AG09309 (cell line): ENCODE data around the gene GAL3ST2.
"Not testable (repeated sequence)": the region's sequence is repeated elsewhere in the genome, so short reads cannot be mapped to it uniquely, and the experiment has no call there.

ENCODE experiments used
- DNase-seq: peaks from one replicate; pipeline ENCODE4 v3.0.0-alpha.2; 2010; ENCODE audit warnings: low read depth
- H3K4me3 ChIP-seq: 2 replicates; pipeline ENCODE4 v1.5.1; 2011; ENCODE audit warnings: mild to moderate bottlenecking, low read depth, low read length, moderate library complexity; ENCODE audit not compliant: control insufficient read depth
- CTCF ChIP-seq: IDR thresholded peaks from 2 replicates; pipeline ENCODE4 v1.5.1; 2011; ENCODE audit warnings: mild to moderate bottlenecking, low read depth, low read length, inconsistent platforms; ENCODE audit not compliant: insufficient read depth, control insufficient read depth; ENCODE audit errors: missing control alignments

Gene GAL3ST2

DNA sequence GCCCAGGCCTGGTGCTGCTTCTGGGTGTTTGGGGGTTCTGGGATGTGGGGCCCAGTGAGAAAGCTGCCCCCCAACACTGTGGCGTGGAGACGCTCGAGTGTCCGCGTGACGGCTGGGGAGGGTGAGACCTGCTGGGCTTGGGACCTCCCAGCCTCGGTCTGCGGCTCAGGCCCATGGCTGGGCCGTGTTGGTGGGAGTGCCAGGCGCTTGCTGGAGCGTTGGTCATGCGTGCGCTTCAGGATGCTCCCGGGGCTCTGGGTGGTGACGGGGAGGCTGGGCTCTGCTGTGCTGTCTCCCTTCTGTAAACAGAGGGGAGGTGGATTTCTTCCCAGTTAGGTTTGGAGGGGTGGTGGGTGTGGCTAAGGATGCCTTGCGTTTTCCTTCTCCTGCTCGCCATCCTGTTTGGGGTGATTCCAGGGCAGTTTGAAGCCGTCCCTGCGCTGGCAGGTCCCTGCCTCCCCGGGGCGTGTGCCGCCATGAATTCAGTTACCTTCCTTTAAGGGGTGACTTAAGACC is 606 bp downstream of the GAL3ST2 start:
- H3K4me3 ChIP-seq: no peak overlapping the region
- DNase-seq: no peak
- TF ChIP-seq CTCF: no peak

DNA sequence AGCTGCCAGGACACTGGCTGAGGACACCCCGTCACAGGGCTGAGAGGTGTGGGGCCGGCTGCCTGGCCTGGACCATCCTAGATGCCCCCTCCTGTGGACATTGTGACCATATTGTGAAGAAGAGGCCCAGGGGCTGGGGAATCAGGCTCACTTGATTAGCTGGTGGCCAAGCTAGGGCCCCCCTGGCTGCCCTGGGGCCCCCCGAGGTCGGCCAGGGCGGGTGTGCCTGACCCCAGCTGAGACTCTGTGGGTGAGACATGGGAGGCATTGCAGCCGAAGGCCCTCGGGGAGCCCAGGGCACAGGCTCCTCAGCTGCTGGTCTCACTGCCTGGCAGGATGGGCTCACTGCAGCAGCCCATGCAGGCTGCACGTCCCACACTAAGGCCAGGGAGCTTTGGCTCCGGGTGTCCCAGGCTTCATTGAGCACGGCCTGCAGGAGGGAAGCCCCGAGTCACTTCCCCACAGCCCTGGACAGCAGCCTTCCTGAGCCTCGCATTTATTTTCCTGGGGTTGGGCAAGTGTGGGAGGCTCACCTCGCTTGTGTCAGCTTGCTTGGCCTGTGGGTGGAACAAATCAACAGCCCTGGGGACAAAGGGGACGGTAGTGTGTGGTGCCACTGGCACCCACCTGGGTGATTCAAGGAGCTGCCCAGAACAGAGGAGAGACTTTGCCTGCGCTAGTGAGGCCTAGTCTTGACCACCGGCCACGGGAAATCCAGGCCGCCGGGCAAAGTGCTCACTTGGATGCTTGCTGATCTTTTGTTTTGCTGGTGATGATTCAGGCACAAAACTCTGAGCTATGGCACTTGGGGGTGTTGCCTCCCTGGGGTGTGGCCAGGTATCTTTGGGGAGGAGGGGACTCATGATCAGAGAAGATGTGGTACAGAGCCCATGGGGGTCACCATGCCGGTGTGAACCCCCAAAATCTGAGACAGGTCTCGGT is 1.3 kb downstream of the GAL3ST2 start:
- TF ChIP-seq CTCF: no peak
- no peak for DNase-seq
- H3K4me3 ChIP-seq: no peak overlapping the region

GRCh38 chr2:241780939-241781569 is 4.4 kb downstream of the GAL3ST2 start:
- no peak for DNase-seq
- H3K4me3 ChIP-seq: no peak overlapping the region
- no peak for TF ChIP-seq CTCF

DNA sequence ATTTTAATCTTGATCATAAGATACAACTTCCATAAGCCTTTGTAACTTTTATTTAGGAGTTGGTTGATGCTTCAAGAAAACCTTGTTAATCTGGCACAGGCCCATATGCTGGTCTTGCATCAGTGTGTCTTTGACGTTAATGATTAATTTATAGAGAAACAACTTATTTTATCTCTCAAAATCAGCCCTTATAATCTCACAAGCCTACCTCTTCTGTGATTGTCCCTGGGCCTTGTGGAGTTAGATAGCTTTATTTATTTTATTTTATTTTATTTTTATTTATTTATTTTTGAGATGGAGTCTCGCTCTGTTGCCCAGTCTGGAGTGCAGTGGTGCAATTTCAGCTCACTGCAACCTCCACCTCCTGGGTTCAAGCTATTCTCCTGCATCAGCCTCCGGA is 5.4 kb downstream of the GAL3ST2 start:
- not testable (repeated sequence) for DNase-seq, H3K4me3 ChIP-seq

- no peak for TF ChIP-seq CTCF
- no peak overlapping the region for H3K4me3 ChIP-seq
- no peak for DNase-seq
Observed at GRCh38 chr2:241788135-241788534, 11.5 kb downstream of the GAL3ST2 start.

DNA sequence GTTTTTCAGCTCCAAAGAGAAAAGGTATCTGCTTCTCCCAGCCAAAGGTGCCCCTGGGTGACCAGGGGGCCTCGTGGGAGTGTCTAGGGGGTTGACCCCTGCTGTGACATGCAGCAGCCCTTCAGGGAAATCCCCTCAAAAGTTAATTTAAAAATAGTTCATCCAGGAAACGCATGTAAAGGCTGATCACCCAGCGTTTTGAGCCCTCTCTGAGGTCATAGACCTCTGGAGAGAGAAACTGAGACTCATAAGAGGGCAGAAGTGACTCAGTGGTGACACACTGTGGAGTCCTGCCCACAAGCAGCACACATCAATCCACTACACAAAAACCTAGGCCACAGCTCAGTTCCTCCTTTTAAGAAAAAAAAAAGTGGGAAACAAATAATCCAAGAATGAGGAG is 11.9 kb downstream of the GAL3ST2 start:
- no peak for TF ChIP-seq CTCF
- no peak overlapping the region for H3K4me3 ChIP-seq
- no peak for DNase-seq

GRCh38 chr2:241791385-241791784 is 14.8 kb downstream of the GAL3ST2 start:
- DNase-seq, H3K4me3 ChIP-seq: not testable (repeated sequence)
